HG02852 (cell line): Measurements from ENCODE around the gene SORBS1.

ENCODE experiments used
- ATAC-seq: cut with Tn5 transposase; IDR thresholded peaks from one replicate; pipeline ENCODE4 v1.9.1; 2021; ENCODE audit warnings: mild to moderate bottlenecking, moderate library complexity; ENCODE audit not compliant: unreplicated experiment

Gene SORBS1

DNA sequence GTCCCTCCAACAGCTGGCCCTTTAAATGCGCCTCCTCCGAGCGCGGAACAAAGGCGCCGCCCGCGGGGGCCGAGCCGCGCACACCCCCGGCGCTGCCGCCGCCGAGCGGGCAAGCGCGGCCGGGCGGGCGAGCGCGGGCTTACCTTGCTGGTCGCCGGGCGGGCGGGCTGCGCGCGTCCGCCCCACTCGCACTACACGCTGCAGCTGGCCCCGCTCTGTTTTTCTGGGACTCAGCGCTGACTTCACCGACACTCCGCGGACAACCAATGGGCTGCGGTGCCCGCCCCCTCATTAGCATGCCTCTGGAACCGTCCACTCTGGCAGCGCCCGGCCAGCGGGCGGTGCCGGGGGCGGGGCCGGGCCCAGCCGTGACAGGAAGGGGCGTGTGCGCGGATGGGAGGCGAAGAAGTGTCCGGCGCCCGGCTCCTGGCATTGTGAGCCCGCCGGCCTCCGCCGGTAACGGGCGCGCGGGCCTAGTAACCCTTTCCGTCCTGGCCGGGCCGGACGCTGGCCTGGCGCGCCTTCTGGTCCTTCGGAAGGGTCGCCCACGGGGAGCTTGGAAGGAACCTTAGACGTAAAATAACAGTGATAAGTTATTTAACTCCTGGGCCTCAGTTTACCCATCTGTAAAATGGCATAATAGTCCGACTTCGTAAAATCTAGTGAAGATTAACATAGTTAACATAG is at the start of gene SORBS1:
SORBS1 (minus strand) TSS at position 195 of the 687 bp plus-strand sequence. CDS start 120,236 bp downstream, outside the sequence.
- peak; percentile 99 for ATAC-seq

DNA sequence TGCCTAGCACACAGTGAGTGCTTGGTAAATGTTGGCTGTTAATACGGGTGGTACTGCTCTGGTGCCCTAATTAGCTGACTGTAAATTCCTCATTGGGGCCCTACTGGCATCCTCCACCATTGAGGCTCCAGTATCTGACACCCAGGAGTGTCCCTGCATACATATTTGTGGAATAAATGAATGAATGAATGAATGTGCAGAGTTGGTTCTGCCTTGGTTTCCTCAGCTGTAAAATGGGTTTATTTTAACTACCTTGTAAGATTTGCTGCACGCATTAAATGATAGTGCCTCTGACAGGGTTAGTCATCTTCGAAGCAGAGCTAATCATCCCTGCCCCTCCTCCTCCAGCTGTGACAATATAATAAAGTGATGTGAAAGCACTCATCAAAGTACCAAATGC is 49.6 kb upstream of the SORBS1 start:
- no peak for ATAC-seq

DNA sequence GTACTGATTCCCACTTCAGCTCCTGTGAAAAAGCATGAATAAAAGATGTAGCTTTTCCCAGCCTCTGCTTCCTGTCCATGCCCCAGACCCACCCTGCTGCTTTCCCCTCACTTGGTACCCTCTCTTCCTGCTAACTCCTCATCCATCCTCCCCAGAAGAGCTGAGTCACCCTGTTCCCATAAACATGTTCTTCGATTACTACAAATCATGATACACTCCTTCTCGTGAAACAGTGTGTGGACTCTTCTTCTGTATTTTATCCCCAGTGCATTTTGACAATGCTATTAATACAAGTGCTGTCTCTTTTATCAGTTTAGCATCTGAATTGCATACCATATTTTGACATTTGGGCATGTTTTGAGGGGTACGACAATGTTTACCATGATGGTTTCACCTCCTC is 45.8 kb upstream of the SORBS1 start:
- no peak for ATAC-seq

DNA sequence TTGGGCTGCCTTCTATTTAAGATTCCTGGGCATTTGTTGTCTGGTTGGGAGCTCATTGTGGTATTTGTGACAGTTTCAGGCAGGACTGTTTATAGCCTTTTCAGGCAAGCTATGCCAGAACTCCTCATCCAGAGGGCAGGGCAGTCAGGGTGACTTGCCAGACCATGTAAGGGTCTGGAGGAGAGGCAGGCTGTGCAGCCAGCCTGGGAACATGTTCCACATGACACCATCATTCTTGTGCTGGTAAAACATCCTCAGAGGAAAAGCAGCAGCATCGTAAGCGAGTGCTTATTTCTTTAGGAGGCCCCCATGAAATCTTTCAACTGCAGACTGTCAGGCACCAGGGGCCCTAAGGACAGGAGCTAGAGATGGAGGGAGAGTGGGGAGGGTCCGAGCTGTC is 44.0 kb upstream of the SORBS1 start:
- no peak for ATAC-seq

DNA sequence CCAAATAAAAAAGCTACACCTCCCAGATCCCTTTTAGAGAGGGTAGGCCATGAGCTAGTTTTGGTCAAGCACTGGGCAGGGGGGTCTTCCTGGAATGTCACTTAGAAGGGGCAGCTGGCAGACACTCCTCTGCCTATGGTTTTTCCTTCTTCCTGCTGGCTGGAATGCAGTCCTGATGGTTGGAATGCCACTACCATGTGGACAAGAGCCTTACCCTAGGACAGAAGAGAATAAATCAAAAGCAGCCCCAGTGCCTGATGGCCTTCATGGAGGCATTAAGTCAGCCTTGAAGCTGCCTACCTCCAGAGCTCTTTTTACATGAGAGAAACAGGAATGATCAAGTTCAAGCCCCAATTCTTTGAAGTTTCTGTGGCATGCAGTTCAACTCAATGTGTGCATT is 43.5 kb upstream of the SORBS1 start:
- ATAC-seq = no peak

DNA sequence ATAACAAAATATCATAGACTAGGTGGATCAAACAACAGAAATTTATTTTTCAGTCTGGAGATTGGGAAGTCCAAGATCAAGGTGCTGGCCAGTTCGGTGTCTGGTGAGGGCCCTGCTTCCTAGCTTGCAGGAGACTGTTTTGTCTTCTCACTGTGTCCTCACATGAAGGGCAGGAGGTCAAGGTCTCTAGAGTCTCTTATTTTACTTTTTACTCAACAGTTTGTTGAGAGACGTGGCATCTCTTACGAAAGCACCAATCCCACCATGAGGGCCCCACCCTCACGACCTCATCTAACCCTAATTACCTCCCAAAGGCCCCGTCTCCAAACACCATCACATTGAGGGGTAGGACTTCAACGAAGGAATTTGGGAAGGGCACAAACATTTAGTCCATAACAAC is 41.2 kb upstream of the SORBS1 start:
- ATAC-seq = no peak

DNA sequence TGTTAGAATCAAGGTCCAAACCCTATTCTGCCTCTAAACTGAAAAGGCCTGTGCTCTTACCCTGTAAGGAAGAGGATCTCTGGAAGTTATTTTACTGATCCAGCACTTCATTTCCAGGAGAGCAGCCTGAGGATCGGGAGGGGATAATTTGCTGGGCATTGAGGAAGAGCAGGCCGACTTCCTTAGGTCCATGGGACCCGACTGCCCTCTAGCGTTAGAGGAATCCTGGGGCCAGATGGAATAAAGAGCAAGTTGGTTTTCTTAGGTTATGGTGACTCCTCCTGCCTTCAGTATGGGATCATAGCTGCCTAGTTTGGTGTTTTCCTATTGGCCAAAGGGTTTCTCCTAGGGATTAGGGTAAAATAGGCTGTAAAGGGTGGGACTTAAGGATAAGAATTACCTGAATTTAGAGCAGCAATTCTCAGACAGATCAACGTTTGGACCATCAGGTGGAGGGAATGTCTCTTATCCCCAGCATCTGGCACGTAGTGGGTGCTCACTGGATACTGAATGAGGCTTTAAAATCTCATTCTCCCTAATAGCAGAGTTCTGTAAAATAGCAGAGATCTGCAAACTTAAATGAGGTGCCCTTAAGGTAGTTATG is 40.0 kb upstream of the SORBS1 start:
- ATAC-seq = peak; percentile 60

DNA sequence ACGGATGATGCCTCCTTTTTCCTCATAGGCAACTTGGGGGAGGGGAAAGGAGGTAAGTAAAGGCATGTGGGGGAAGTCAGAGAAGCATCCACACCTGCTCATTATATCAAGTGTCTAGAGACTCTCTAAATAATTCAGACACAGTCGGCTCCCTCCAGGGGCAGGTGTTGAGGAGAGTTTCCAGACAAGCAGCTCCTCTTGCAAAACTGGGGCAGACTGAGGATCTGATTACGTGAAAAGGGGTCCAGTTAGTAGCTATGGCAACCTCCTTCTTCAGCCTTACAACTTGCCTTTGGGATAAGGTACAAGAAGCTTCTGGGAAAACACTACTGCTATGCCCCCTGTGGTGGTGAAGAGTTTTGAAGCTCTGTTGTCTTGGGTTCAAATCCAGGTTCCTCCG is 39.0 kb upstream of the SORBS1 start:
- ATAC-seq = no peak

DNA sequence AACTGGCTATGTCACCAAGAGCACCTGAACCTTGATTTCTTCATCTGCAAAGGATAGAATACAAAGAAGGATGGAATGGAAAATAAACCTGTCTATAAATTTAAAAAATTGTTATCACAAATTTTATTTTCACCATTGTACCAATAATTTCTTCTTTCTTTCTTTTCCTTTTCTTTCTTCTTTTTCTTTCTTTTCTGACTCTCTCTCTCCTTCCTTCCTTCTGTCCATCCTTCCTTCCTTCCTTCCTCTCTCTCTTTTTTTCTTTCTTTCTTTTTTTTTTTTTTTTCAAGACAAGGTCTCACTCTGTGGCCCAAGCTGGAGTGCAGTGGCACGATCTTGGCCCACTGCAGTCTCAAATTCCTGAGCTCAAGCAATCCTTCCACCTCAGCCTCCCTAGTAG is 36.6 kb upstream of the SORBS1 start:
- no peak for ATAC-seq

DNA sequence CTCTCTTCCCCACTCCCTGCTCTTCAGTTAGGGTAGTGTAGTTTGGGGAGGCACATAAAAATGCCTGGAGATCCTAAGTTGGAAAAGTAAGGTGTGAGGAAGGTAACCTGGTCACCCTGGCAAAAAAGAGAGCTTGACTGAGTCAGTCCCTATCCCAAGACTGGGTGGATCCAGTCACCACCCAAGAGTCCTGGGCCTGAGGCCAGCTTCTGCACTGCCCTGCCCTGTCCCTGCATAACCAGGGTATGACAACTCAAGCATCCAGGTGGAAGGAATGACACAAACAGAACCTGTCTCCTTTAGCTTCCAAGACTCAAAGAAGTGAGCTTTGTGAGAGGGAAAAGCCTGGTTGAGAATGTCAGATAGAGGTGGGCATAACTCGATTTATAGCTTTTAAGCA is 26.9 kb upstream of the SORBS1 start:
- ATAC-seq = no peak

DNA sequence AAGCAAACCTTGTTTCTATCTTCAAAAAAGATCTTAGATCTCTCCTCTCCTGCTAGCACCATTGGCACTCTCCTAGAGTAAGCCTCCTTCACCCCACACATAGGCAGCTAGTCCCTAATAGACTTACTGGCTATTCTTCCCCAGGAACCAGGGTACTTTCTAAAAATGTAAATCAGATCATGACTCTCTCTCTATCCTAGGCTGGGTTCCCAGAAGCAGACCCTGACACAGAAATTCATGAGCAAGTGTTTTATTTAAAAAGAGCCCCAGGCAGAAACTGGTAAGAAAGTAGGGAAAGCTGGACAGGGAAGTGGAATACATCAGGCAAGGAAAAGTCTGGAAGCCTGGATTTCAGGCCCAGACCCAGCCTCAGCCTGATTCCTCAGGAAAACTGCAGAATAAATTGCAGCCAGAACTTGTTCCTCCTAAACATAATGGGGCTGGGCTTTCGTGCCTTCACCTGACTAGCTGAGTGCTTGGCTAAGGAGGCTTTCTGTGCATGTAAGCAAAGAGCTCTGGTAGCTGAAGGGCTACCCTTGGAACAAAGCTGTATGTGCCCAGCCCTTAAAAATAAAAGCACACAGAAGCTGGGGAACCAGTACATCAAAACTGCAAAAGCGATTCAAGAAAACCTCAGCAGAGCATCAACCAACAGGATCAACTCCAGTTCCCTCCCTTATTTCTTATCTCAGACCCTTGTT is 18.8 kb upstream of the SORBS1 start:
- ATAC-seq = no peak

DNA sequence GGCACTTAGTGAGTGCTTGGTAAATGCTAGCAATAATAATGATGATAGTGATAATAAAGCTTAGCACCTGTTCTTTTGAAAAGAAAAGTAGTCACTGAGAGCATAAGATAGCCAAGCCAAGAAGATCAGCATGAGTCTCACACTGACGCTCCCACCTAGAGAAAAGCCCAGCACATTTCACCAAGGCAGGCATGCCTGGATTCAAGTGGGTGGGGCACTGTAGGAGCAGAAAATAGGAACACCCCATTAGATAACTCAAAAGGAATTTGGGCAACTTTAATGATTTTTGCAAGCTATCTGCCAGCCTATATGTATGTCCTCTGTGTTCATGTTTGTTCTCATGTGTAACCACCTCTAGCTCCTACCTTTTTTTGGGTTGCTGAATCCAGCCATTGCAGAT is 18.1 kb upstream of the SORBS1 start:
- no peak for ATAC-seq

DNA sequence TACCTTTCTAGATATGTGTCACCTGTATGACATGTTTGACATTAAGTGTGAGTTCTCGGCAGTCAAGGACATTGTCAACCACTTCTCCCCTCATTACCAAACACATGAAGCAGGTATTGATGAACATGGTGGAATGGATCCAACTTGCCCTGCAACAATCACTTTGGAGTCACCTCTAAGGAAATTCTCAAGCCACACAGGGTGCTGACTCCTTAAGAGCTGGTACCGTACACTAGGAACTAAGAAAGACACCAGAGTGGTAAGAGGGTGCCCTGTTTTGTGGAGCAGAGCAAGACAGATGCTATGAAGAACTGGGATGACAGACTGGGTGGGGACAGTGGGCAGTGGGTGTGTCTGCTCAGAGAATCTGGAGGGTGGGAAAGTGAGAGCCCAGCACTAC is 17.4 kb upstream of the SORBS1 start:
- no peak for ATAC-seq

DNA sequence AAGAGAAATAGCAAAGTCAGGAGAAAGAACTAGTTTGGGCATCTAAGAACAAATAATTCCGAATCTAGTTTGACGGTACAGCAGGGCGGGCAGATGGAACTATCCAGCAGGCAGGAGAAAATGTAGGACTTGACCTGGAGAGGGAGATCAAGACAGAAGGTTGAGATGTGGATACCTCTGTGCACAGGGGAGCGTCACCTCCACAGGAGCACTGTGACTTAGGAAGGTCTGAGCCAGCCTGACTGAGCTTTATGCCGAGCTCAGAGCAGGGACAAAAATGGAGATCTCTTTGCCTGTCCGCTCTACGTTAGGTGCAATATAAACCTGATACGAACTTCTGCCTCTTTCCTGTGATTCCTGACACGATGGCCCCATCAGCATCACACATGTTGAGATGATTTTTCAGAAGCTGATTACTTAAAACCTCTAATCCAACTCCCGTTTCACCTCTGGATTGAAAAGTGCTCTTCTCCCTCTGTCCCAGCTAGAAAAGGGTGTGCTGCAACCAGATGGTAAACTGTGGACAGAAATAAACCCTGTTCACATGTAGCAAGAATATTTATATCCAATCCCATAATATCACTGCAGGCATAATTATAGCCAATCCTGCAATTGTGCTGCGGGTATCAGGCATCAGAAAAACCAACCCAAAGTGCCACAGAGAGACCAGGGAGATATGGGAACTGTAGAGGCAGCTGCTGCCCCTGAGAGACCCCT is 13.6 kb upstream of the SORBS1 start:
- no peak for ATAC-seq

DNA sequence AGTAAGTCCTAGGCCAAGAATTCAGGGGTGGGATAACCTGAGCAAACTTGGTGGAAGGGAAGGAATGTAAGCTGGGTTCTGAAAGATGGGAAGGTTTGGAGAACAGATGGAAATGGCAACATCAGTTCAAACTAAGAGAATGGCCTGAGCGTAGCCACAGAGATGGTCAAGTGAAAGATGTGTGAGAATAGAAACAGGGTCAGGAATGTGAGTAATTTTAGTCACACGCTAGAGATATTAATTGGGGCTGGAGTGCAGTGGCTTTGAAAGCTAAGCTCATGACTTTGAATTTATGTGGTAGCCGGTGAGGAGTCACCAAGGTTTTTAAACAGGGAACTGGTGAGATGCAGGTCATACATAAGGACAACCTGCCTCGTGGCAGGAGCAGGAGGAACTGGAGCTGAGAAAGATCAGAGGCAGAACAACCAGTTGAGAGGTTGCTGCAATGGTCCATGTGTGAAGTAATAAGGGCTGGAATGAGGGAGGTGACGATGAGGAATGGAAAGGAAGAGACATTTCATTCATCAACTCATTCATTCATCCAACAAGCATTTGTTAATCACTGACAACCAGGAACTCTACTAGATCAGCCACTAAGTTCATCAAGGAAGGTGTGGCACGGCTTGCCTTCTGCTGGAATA is 12.9 kb upstream of the SORBS1 start:
- no peak for ATAC-seq

DNA sequence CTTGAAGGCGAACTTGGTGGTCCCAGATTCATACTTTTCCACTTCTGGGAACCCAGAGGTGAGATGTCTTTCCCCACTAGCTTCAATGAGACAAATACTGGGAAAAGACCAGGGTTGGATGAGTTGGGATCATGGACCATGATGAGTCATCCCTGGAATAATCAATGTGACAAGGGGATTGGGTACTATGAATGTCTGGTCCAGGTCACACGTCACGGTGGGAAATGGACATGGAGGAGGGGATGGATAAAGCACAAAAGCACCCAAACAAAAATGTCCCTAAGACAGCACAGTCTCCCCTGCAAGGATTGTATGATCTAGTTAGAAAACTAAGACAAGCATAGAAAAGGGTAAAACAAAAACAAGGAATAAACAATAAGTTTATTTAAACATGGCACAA is 12.4 kb upstream of the SORBS1 start:
- no peak for ATAC-seq

DNA sequence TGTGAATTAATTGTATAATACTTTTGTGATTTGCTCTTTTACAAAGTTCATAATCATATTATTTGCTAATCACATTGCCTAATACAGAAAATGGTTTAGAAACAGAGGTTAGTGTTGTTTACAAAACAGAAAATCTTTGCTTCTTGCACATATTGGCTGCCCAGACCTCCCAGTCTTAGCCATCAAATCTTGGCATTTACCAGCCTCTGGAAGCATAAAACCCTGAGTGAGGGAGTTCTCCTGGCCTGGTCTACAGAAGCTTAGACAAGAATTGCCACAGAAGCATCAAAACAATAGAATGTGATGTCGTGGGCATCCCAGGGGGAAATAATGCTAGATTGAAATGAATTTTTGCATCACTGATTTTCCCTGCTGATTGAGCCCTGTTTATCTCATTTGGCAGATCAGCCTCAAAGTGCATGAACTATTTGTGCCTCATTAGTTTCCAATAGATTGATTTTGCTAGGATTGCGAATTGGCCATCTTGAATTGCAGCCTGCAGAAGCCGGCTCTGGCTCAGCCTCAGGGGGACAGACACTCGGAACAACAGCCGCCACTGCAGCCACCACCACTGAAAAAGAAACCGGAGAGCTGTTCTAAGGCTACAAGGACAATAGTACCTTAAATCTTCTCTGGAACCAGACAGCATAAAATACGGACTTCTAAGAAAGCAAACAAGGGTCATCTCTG is 11.1 kb upstream of the SORBS1 start:
- ATAC-seq = no peak

DNA sequence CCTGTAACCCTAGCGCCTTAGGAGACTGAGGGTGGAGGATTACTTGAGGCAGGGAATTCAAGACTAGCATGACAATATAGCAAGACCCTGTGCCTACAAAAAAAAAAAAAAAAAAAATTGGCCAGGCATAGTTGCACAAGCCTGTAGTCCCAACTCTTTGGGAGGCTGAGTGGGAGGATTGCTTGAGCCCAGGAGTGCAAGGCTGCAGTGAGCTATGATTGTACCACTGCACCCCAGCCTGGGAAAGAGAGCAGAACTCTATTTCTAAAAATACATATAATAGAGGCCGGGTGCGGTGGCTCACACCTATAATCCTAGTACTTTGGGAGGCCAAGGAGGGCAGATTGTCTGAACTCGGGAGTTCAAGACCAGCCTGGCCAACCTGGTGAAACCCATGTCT is 10.2 kb upstream of the SORBS1 start:
- no peak for ATAC-seq

DNA sequence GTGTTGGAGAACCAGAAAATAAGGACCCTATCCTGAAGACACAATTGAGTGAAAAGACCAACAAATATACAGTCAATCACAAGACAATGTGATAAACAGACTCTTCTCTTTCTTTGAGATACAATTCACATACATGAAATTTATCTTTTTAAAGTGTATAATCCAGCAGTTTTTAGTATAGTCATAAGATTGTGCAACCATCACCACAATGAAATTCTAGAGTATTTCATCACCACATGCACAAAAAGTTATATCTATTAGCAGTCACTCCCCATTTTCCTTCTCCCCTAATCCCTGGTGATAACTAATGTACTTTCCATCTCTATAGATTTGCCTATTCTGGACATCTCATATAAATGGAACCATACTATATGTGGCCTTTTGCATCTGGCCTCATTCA is 8.2 kb upstream of the SORBS1 start:
- ATAC-seq = no peak

DNA sequence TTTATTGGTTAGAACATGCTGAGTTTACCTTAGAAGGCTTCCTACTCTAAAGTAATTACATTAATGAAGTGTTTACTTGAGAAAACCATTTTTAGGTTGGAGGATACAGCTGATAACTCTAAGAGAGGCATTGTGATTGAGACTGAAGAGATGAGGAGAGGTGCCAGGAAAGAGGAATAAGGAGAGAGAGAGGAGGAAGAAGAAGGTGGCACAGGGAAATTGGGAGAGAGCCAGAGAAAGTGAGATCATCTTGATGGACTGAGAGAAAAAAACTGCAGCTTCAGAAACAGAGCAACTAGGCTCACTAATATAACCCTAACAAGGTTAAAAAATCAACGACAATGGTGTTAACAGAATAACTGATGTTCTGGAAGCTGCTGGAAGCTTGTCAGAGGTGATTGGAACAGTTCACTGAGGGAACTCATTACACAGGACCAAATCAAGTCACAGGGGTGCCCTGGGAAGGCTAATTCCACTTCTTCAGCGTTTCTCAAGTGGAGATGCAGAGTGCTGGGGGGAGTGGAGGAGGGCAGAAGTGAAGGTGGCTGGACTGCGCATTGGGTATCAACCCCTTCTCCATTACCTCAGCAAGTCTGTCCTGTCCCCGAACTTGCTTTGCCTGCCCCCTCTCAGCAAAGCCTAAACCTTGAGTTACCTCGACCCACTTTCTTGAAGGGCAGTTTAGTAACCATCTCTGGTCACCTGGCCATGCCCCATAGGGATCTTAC is 6.9 kb upstream of the SORBS1 start:
- ATAC-seq = no peak
